Adrenal gland (tissue), 5 donors: ENCODE data around the gene SHISAL1.

Experiments used
- POLR2A ChIP-seq, 2 donors: fragments of 450-650 bp; IDR thresholded peaks; one replicate each; pipeline ENCODE4 v1.6.1; 2017; ENCODE audit warnings: antibody characterized with exemption in 2 of 2, mild to moderate bottlenecking in 2 of 2, moderate library complexity in 1 of 2
- TF ChIP-seq, protein P1 (sequence below), 6 experiments: fragments of 450-650 bp in 4 of 6; fragments of 200-600 bp in 2 of 6; sonication (generic) in 1 of 6; IDR thresholded peaks; 1 replicate in 5 of 6; 2 replicates in 1 of 6; pipeline versions ENCODE4 v1.5.1 to v1.8.0; 2016 to 2021; ENCODE audit warnings: antibody characterized with exemption in 6 of 6, mild to moderate bottlenecking in 2 of 6, moderate library complexity in 1 of 6
- donor health status: DM: no; HTN: no; CAD: no.

DNA sequence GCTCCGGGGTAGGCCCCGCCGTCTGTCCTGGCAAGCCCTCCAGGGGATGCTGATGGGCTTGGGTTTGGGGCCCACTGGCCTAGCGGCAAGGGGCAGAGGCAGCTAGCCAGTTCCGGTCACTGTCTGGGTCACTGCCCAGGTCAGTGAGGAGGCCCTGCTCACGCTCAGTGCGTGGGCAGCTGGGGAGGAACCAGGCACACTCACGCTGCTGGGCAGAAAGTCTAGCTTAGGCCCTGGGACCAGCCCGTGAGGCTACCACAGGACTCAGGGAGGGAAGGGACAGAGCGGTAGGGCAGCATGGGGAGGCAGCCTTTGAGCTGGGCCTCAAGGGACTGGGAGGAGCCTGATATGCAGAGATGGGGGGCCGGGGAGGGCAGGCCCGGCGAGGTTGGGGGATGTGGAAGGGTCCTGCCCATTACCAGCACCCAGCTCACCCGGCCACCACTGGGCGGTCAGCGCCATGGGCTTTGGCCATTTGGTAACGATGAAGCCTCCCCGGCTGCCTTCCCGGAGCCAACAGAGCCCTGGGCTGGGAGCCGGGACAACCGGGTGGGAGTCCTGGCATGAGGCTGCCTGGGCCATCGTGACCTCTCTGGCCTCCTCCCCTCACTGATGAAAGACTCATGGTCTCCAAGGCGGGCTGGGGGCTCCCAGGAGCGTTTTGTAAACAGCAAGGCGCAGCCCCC is 14.2 kb downstream of the SHISAL1 start:
- TF ChIP-seq, protein P1, sequence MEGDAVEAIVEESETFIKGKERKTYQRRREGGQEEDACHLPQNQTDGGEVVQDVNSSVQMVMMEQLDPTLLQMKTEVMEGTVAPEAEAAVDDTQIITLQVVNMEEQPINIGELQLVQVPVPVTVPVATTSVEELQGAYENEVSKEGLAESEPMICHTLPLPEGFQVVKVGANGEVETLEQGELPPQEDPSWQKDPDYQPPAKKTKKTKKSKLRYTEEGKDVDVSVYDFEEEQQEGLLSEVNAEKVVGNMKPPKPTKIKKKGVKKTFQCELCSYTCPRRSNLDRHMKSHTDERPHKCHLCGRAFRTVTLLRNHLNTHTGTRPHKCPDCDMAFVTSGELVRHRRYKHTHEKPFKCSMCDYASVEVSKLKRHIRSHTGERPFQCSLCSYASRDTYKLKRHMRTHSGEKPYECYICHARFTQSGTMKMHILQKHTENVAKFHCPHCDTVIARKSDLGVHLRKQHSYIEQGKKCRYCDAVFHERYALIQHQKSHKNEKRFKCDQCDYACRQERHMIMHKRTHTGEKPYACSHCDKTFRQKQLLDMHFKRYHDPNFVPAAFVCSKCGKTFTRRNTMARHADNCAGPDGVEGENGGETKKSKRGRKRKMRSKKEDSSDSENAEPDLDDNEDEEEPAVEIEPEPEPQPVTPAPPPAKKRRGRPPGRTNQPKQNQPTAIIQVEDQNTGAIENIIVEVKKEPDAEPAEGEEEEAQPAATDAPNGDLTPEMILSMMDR (IDR thresholded peaks at IDR 0.05), result no peak
- TF ChIP-seq POLR2A (IDR thresholded peaks at IDR 0.05), result no peak
